GM12874 (cell line): ENCODE data around the gene OR7C1.

Experiments
- TF ChIP-seq, protein P1 (sequence below): IDR thresholded peaks from 2 replicates; pipeline ENCODE4 v1.5.1; 2011; ENCODE audit warnings: low read depth, mild to moderate bottlenecking, control low read depth, low read length, moderate library complexity; ENCODE audit not compliant: insufficient read depth

Gene OR7C1

GRCh38 chr19:14837391-14837790, 2.4 kb upstream of the OR7C1 start:
- TF ChIP-seq, protein P1, sequence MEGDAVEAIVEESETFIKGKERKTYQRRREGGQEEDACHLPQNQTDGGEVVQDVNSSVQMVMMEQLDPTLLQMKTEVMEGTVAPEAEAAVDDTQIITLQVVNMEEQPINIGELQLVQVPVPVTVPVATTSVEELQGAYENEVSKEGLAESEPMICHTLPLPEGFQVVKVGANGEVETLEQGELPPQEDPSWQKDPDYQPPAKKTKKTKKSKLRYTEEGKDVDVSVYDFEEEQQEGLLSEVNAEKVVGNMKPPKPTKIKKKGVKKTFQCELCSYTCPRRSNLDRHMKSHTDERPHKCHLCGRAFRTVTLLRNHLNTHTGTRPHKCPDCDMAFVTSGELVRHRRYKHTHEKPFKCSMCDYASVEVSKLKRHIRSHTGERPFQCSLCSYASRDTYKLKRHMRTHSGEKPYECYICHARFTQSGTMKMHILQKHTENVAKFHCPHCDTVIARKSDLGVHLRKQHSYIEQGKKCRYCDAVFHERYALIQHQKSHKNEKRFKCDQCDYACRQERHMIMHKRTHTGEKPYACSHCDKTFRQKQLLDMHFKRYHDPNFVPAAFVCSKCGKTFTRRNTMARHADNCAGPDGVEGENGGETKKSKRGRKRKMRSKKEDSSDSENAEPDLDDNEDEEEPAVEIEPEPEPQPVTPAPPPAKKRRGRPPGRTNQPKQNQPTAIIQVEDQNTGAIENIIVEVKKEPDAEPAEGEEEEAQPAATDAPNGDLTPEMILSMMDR: no peak

GRCh38 chr19:14830702-14831101, 4.3 kb downstream of the OR7C1 start:
- TF ChIP-seq, protein P1: no peak

DNA sequence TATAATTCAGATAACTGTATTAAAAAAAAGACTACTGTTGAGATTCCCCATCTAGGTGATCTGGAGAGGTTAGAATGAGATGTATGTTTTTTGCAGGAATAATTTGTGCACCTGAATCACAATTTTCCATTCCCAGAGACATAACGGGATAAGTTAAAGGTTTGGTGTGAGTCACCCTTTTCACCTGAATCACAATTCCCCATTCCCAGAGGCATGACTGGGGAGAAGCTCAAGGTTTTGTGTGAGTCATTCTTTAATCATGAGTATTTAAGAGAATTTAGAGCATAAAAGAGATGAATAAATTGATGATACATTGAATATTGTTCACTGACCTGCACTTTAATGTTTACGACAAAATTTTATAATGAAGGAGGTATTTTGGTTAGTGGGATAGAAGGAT, 9.0 kb downstream of the OR7C1 start:
- TF ChIP-seq, protein P1: no peak

DNA sequence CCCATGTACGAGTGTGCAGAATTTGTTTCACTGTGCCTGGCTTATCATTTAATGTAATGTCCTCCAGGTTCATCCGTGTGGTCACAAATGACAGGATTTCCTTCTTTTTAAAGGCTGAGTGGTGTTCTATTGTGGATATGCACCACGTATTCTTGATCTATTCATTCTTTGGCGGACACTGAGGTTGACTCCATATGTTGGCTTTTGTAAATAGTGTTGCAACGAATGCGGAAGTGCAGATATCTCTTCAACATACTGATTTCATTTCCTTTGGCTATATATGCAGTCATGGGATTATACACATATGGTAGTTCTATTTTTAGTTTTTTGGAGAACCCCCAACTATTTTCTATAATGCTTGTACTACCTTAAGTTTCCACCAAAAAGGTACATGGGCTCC, 13.0 kb downstream of the OR7C1 start:
- TF ChIP-seq, protein P1: no peak

DNA sequence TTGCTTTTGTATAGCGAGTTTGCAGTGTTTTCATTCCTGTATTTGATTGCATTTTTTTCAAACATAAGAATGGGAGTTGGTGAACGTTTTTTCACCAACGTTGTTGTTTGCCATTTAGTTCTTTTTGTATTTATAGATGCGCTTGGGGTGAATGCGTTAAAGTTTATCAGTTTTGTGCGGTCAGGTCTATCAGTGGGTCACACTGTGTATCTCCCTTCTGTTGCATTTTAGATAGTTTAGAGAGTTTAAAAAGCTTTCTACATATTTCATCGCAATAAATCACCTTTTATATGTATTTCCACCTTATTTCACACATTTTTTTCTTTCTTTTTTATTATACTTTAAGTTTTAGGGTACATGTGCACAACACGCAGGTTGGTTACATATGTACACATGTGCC, 16.4 kb downstream of the OR7C1 start:
- TF ChIP-seq, protein P1: no peak

- TF ChIP-seq, protein P1: no peak
These were observed 17.9 kb downstream of the OR7C1 start for GRCh38 chr19:14817052-14817451.

DNA sequence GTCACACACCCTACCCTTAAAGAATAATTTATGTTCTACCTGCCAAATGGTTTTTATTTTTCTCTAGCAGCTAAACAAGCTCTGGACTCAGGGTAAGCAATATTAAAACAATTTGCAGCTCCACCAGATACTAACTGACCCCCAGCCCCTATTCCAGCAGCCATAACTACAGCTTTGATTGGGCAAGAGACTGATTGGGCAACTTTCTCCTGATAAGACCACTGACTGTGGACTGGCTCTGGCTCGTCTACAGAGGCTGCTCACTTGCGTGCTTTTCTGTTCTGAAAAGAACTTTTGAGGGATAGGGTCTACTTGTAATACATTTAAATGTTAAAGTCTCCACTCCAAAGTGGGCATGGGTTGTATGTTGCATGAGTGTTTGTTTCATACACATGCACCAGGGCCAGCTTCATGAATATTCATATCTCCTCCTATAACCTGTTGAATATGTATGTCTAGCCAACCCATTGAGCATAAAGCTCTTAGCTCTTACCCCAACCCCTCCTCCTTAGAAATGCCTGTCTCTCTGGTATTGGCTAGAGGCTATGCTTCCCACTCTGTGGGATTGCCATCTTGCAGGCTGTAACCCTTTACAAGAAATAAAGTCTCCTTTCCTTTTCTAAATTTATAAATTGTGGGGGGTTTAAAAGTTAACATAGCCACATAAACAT, 19.9 kb downstream of the OR7C1 start:
- TF ChIP-seq, protein P1: no peak
